HS-5 (cell line): ENCODE results near the gene PTPRD.
"Not testable (repeated sequence)": the region's sequence is repeated elsewhere in the genome, so short reads cannot be mapped to it uniquely, and the experiment has no call there.

Experiments
- DNase-seq: peaks from one replicate; pipeline ENCODE4 v3.0.0-alpha.2; 2012; ENCODE audit warnings: low read depth

PTPRD gene

DNA sequence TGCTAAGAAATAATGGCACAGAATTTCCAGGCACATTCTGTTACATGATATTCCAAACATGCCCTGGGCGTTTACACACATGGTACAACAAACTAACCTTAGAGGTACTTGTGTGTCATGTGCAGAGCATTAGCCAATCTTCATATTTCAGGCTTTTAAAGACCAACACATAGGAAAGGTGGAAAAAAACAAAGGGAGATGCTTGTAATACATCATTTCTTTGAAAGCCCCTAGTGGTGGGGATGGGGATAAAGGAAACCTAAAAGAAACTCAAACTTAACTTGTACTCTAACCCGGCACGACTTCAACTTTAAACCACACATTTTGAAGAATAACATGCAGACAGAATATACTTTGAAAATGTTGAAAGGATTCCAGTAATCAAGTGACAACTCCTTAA is 133.6 kb downstream of the PTPRD start:
- no peak for DNase-seq

DNA sequence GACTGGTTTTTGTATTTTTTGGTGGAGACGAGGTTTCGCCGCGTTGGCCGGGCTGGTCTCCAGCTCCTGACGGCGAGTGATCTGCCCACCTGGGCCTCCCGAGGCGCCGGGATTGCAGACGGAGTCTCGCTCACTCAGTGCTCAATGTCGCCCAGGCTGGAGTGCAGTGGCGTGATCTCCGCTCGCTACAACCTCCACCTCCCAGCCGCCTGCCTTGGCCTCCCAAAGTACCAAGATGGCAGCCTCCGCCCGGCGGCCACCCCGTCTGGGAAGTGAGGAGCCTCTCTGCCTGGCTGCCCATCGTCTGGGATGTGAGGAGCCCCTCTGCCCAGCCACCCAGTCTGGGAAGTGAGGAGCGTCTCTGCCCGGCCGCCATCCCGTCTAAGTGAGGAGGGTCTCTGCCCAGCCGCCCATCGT is 163.6 kb downstream of the PTPRD start:
- not testable (repeated sequence) for DNase-seq

DNA sequence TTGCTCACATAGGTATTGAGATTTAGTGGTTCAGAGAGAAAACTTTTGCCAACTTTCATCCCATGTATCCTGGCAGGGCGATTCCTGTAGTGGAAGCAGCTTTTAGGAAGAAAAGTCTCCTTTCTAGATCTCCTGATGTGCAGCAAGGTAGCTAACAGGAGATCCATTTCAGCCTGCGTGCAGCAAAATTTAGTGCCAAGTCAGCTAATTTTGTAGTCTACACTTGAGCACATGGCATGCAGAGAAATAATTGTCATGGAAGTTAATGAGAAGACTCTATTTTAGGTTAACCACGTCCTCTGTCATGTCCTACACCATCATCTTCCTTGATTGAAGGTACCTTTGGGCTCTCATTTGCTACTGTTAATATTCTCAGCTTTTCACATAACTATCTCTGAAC is 165.8 kb downstream of the PTPRD start:
- DNase-seq, result no peak

DNA sequence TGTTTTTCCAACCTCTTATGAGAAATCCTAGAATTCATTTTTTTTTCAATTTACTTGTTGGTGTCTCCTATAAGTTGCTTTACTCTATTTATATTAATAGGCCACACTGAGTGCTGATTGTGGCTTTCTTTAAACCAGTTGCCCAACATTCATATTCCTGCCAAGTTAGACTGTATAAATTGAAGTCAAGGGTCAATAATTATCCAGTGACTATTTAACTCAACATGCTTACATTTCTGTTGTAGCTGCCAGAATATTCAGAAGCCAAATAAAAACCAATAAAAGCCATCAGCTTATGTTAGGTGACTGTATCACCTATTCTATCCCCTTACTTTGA is 169.0 kb downstream of the PTPRD start:
- DNase-seq, result no peak

DNA sequence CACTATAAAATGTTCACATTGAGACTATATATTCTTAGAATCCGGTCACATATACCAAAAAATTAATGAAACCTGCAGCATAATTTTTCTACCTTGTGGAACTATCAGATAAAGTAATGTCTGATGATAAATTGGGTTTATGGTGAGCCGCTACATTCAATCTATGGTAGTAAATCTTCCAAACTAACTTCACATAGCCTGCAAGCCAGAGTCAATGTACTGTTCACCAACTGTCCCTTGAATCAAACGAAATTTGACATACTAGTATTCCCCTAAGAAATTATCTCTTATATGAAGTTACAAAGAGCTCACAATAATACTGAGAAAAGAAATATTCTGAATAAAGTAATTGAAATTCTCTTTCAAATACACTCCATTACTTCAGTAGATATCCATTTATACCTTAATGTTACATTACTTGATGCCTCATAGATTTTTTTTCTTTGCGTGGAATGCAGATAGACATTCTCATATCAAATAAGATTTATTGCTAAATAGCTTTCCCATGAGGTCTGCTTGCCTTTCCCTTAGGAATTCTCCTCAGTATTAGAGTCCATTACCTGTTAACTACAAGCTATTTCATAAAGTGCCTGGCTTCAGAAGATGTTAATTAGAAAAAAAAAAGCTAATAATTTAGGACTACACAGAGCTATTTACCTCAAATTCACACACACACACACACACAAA is 169.5 kb downstream of the PTPRD start:
- DNase-seq, result no peak

DNA sequence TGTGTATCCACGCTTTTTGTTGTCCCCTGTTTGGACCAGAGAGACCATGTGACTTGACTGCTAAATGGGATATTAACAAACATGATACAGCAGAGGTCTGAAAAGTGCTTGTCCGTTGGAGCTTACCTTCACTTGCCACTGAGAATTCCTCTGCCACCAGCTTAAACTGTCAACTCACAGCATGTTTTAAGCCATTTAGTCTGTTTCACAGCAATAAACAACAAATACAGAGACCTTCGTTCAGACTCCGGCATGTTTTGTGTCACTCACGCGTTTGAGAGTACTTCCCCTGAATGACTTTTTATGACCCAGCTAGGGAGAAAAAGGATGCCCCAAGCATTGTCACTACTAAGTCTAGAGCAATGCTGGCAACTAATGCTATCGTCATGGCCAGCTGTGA is 173.8 kb downstream of the PTPRD start:
- DNase-seq, result no peak

DNA sequence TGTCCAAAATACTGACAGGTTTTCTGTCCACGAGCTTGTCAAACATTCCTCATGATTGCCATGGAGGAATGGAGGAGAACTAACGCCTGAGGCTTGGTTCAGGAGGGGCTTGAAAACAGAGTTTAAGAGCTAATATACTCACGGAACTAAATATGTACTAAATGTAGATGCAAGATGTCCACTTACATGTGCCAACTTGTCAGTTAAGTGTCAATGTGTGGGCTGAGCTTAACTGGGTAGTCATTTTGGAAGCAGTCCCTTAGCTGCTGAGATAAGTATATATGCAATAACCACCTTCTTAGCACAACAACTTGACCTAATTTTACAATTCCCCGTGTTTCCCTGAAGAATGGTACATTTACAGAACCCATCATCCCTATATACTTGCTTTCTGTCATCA is 176.0 kb downstream of the PTPRD start:
- no peak for DNase-seq

DNA sequence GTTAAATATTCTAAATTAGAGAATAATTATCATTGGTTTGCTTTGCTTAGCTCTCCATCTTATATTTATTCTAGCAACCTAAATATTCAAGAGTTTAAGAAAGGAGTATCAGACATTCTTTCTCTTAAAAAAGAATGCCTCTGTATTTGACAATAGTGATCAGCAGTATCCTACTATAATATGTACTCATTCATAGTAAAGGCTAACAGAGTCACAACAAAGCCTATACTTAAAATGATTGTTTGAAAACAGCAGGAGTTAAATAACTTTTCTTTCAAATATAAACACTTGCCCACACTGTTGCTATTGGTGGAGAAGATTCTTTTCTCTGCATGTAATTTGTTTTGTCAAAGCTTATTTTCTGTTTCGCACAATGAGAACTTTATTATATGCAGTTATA is 178.4 kb downstream of the PTPRD start:
- no peak for DNase-seq

DNA sequence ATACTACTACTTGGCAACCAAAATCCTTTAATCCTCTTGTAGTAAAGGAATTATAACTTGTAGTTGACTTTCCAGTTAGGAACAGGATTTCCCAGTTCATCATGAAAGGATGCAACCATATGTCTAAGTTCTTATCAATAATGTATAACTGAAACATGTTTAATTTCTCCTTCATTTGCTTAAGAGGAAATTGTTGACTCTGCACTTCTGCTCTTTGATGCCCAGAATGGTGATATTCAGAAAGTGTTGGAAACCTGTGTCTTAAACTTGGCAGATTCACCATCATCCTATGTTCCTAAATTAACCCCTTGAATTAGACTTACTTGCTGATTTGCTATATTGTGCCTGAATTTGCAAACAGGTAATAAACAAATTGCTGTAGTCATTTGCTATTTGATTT is 201.5 kb downstream of the PTPRD start:
- no peak for DNase-seq

DNA sequence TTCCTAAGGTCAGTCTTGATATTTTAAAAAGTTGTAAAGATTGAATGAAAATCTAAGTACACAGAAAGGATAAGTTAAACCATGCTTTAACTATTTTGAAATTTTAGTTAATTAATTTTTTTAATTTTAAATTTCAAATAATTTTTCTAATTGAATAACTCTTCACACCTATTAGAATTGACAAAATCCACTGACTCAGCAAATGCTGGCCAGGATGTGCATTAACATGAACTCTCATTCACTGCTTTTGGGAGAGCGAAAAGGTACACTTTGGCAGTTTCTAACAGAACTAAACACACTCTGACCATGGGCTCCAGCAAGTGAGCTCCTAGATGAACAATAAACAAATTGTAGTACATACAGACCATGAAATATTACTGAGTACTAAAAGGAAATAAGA is 209.5 kb downstream of the PTPRD start:
- DNase-seq, result no peak

DNA sequence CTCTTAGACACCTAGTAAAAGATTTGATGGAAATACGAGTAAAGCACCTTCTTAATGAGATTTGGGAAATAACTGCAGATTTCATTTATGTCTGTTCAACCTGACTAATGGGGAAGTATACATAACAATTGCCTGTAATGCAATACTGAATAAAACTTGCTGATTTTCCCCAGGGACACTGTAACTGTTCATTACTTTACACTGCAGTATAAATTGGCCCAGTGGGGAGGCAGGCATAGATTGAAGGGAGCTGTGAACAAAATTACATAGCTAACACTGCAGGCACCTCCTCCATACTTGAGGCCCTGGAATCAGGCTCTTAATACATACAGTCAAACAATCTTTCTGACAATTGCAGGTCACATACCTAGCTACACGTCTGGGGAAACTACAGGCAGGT is 216.2 kb downstream of the PTPRD start:
- DNase-seq, result no peak

DNA sequence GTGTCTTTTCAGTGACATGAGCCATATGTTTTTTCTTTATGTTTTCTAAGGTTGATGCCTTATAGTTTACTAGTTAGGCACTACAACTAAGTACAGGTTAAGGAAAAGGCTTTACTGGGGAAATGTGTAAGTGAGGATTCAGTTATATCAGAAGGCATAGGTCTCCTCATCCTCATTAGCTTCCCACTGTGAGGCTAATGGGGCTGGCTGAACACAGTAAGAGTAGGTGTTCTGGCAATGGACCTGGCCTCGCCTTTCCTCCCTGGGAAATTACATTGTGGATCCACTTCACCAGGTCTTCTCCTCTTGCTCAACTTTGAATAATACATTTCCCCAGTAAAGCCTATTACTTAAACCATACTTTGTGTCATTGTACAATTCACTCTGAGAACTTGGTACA is 225.5 kb downstream of the PTPRD start:
- no peak for DNase-seq

DNA sequence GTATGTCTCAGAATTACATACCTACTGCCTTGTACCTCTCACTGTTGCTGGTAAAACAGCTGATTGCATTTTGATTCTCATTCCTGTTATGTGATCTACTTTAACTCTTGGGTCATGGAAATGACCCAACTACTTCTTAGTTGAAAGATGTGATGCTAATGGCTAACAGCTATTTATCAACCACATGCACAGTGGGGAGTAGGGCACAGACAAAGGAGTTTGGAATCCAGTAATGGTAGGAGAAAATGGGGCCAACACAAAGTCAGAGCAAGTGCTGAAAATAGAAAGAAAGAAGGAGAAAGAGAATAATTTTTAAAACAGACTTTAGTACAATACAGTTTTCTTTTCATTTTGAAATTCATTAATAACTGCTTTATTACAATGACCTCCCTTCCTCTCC is 241.0 kb downstream of the PTPRD start:
- no peak for DNase-seq

DNA sequence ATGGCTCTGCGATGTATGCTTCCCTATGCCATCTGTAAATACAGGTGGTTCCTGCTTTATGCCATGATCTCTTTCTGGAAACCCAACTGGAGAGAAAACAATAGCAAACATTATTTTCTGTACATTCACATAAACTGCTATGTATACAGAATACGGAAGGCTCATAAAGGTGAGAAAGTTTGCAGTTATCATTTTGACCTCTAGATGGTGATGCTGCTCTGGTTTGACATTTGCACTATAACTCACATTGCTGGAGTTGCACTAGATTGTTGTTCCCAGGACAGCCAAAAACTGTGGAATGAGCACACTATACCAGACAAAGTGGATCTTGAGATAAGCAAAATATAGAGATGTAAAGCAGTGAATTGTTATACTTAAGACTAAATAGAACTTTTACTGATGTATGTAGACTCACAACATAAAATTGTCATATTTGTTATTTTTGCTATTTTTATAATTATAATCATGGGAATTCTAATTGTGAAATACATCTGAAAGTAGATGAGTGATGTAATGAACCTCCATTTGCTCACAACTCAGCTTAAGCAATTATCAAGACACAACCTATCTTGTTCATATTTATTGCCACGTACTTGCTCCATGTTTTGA is 246.5 kb downstream of the PTPRD start:
- DNase-seq, result peak; percentile 3

DNA sequence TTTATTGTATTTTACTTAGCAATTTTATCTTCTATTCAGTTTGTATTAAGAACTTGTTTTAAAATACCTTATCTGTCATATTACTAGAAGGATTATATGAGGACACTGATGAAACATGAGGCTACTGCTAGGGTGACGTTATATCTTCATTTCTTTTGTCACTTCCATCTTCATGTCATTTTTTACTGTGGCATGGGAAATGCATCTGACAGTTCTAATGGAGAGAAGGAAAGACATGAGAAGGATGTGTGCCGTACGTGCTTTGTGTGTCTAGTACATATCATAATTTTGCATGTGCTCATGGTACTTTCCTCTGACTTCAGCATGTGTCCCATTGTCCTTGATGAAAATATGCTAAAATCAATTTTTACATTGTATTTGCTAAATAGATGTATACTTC is 258.2 kb downstream of the PTPRD start:
- DNase-seq, result no peak

DNA sequence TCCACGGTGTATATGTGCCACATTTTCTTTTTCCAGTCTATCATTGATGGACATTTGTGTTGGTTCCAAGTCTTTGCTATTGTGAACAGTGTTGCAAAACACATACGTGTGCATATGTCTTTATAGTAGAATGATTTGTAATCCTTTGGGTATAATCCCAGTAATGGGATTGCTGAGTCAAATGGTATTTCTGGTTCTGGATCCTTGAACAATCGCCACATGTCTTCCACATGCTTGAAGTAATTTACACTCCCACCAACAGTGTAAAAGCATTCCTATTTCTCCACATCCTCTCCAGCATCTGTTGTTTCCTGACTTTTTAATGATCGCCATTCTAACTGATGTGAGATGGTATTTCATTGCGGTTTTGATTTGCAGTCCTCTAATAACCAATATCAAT is 267.2 kb downstream of the PTPRD start:
- not testable (repeated sequence) for DNase-seq

DNA sequence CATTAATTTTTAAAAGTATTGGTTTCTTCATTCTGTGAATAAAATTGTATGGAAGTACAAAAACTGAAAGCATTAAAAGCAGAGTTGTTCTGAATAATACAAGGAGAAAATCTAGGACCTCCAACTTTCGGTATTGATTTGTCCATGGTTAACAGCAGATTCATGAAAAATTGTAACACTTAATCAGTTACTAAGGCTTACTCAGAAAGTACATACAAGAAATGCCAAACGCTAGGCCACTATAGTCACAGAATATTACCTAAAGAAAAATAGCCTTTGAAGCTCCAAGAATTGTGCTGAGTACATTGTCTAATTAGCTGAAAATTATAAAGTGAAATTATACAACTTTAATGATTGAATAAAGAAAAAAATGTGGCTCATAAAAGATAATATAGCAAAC is 271.7 kb downstream of the PTPRD start:
- no peak for DNase-seq

DNA sequence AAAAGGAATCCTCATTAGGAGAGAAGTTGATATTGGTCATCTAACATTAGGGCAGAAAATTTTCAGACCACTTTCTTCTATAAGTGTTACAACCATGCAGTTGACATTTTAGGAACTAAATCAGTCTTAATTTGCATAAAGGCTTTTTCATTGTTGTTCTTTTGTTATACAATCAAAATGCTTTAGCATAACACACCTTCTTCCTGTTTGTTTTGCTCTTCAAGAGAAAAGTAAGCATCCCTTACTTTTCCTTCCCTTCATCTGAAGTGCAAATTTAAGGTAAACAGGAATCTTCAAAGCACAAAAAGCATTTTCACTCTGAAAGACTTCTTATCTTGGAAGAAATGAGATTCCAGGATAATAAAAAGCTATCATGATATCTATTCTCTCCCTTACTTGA is 273.6 kb downstream of the PTPRD start:
- no peak for DNase-seq

DNA sequence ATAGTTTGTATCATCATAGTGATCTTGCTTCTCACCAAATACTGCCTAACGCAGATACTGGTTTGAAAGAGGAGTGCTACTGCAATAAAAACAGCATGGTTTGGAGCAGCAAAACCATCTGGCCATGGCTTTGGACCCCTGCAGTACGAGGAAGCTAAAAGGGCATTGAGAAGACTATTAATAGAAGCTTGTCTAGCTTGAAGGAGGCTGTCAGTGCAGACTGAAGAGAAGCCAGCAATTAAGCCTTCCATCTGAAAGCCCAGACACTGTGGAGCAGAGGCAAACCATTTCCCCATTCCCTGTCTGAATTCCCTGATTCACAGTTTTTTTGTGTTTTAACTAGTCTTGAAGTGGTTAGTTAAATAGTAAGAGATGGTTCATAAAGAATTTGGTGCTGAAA is 281.6 kb downstream of the PTPRD start:
- no peak for DNase-seq

DNA sequence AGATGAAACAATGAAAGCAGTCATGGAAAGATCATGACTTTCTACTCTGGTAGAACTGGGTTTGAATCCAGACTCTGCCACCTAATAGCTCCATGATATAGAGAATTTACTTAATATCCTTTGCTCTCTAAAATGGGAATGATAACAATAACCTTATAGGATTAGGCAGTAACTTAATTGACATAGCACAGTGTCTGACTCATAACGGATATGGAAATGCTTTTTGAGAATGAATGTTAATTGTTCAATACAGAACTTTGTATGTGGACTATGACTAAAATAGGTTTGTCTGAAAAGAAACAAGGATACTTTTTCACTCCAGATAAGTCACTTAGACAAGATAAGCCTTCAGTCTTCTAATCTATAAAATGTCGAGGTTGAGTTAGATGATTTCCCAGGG is 330.7 kb downstream of the PTPRD start:
- DNase-seq, result no peak

DNA sequence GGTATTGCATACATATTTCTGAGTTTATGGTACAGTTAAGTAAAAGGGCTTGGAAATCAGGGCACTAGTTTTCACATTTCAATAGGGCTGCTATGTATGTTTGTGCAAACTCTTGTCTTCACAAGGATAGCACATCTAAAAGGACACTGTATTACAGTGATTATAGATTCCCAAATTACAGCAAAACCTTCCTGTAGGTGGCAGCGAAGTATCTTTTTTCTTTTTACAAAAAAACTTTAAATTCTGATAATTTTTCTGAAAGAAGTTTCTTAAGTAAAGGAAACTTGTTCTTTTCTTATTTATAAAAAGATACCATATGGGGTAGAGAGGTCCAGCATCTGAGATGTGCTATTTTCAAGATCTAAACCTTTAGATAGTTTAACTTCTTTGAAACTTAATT is 337.8 kb downstream of the PTPRD start:
- DNase-seq, result no peak

DNA sequence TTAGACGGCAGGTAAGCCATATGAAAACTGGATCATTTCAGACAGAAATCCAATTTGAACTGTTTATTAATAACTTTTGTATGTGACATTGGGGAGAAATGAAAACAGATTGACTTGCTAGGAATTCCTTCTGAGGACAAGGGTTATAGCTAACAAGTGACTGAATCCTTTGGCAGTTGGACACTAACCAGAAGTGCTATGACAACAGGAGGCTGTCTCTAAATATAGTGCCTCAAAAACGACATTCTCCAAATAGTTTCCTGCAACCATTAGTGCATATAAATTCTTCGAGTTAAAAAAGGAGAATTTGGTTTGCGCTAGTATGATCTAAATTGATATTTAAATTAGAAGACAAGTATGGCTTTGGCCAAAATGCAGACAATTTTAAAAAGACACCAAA is 338.6 kb downstream of the PTPRD start:
- DNase-seq, result no peak

DNA sequence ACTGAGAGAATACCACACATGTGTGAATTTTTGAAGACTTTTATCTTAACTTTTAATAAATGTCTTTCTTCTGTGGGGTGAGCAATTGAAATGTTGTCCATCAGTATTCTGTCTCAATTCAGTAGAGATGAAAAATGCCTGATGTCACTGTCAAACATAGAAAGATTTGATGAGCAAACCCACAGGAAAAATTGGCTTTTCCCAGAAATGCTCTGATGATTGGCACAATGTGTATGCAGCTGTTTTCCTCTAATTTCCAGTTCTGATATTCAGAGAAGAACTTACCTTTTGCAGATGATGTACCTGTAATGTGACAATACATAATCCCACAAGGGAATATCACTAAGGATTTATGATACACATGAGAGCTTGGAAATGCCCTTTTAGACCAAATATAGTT is 340.0 kb downstream of the PTPRD start:
- no peak for DNase-seq
